ENCODE measurements around the gene PTPN21. TPM values are rescaled to one million over a fixed set of nuclear protein-coding genes. Genes with fewer than 3 reads are reported as not detected.

The PTPN21 gene
- total RNA-seq, 1 donor from 2014 or later = 18.1 TPM

GRCh38 chr14:88518592-88519512 lies 36.0 kb downstream of the PTPN21 start:
- Histone ChIP-seq H3K36me3 (peaks cover 5 to 12% of the 10 kb centered on the region in 2 donors), H3K27me3 (no peaks in the 10 kb centered on the region), H3K9me3 (peaks cover 0 to 4% of the 10 kb centered on the region in 2 donors), H3K4me1 (peaks cover 0 to 12% of the 10 kb centered on the region in 2 donors), H3K27ac (no peak overlapping the region), H3K4me3 (no peak overlapping the region)
- no peak for DNase-seq (ENCODE audit: low spot score in 2 of 2)
- TF ChIP-seq, protein P1, sequence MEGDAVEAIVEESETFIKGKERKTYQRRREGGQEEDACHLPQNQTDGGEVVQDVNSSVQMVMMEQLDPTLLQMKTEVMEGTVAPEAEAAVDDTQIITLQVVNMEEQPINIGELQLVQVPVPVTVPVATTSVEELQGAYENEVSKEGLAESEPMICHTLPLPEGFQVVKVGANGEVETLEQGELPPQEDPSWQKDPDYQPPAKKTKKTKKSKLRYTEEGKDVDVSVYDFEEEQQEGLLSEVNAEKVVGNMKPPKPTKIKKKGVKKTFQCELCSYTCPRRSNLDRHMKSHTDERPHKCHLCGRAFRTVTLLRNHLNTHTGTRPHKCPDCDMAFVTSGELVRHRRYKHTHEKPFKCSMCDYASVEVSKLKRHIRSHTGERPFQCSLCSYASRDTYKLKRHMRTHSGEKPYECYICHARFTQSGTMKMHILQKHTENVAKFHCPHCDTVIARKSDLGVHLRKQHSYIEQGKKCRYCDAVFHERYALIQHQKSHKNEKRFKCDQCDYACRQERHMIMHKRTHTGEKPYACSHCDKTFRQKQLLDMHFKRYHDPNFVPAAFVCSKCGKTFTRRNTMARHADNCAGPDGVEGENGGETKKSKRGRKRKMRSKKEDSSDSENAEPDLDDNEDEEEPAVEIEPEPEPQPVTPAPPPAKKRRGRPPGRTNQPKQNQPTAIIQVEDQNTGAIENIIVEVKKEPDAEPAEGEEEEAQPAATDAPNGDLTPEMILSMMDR (IDR thresholded peaks at IDR 0.05) = no peak
- intact Hi-C loops (cut with DNase I) = no loop called here

DNA sequence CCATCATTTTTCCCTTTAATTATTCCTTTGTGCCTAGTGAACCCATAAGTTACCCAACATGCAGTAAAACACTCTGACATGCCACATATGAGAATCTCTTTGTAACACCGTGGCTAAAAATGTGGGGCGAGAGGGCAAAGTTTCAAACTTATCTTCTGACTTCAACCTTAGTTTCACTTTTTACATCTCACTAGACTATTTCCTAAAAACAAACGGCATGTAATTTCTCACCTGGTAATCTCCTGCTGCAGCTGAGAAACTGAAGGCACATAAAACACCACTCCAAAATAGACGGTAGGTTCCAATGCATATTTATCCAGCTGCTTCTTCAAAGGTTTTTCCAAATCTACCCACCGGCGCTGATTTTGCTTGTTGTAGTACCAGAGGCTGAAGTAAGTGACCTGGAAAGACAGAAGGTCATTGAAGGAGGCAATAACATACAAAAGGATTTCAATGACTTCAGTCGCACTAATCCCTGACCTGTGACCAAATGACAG lies 37.9 kb downstream of the PTPN21 start:
- Histone ChIP-seq H3K27ac (no peak overlapping the region), H3K4me3 (no peak overlapping the region), H3K9me3 (no peaks in the 10 kb centered on the region), H3K36me3 (peaks cover 5 to 12% of the 10 kb centered on the region in 2 donors), H3K4me1 (peaks cover 0 to 9% of the 10 kb centered on the region in 2 donors), H3K27me3 (no peaks in the 10 kb centered on the region)
- no peak for DNase-seq (ENCODE audit: low spot score in 2 of 2)
- TF ChIP-seq, protein P1 (IDR thresholded peaks at IDR 0.05) = no peak
- intact Hi-C loops (cut with DNase I) = no loop called here

GRCh38 chr14:88515499-88516221 lies 39.1 kb downstream of the PTPN21 start:
- intact Hi-C loops (cut with DNase I) = no loop called here
- Histone ChIP-seq H3K9me3 (no peaks in the 10 kb centered on the region), H3K4me1 (no peaks in the 10 kb centered on the region), H3K27me3 (no peaks in the 10 kb centered on the region), H3K27ac (no peak overlapping the region), H3K4me3 (no peak overlapping the region), H3K36me3 (peaks cover 5 to 12% of the 10 kb centered on the region in 2 donors)
- no peak for DNase-seq (ENCODE audit: low spot score in 2 of 2)
- TF ChIP-seq, protein P1 (IDR thresholded peaks at IDR 0.05) = no peak

DNA sequence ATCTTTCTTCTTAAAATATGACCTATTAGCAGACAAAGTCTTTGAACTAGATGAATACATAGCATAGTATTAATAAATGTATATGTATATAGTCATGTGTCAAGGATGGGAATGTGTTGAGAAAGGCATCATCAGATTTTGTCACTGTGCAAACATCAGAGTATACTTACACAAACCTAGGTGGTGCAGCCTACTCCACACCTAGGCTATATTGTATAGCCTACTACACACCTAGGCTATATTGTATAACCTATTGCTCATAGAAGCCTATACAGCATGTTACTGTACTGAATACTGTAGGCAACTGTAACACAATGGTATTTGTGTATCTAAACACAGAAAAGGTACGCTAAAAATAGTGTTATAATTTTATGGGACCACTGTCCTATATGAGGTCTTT lies 47.6 kb downstream of the PTPN21 start:
- TF ChIP-seq, protein P1 (IDR thresholded peaks at IDR 0.05) = no peak
- H3K27me3 ChIP-seq = no peaks in the 10 kb centered on the region
- no peak overlapping the region for H3K4me3 ChIP-seq
- no peak for DNase-seq (ENCODE audit: low spot score in 2 of 2)
- H3K9me3 ChIP-seq = no peaks in the 10 kb centered on the region
- H3K4me1 ChIP-seq = no peaks in the 10 kb centered on the region
- no peak overlapping the region for H3K27ac ChIP-seq
- intact Hi-C loops (cut with DNase I) = no loop called here
- peaks cover 25 to 53% of the 10 kb centered on the region in 2 donors for H3K36me3 ChIP-seq

- intact Hi-C loops (cut with DNase I) = no loop called here
- no peak overlapping the region for H3K4me3 ChIP-seq
- no peaks in the 10 kb centered on the region for H3K9me3 ChIP-seq
- H3K27me3 ChIP-seq = no peaks in the 10 kb centered on the region
- H3K36me3 ChIP-seq = peaks cover 30 to 67% of the 10 kb centered on the region in 2 donors
- TF ChIP-seq, protein P1 (IDR thresholded peaks at IDR 0.05) = no peak
- no peaks in the 10 kb centered on the region for H3K4me1 ChIP-seq
- no peak overlapping the region for H3K27ac ChIP-seq
- no peak for DNase-seq (ENCODE audit: low spot score in 2 of 2)
Measured at GRCh38 chr14:88505621-88506020, 49.2 kb downstream of the PTPN21 start.
